GM18870 (cell line): ENCODE measurements around the gene ILKAP.

Source experiments
- ATAC-seq: cut with Tn5 transposase; IDR thresholded peaks from one replicate; pipeline ENCODE4 v1.9.1; 2021; ENCODE audit warnings: moderate library complexity; ENCODE audit not compliant: unreplicated experiment

ILKAP gene

DNA sequence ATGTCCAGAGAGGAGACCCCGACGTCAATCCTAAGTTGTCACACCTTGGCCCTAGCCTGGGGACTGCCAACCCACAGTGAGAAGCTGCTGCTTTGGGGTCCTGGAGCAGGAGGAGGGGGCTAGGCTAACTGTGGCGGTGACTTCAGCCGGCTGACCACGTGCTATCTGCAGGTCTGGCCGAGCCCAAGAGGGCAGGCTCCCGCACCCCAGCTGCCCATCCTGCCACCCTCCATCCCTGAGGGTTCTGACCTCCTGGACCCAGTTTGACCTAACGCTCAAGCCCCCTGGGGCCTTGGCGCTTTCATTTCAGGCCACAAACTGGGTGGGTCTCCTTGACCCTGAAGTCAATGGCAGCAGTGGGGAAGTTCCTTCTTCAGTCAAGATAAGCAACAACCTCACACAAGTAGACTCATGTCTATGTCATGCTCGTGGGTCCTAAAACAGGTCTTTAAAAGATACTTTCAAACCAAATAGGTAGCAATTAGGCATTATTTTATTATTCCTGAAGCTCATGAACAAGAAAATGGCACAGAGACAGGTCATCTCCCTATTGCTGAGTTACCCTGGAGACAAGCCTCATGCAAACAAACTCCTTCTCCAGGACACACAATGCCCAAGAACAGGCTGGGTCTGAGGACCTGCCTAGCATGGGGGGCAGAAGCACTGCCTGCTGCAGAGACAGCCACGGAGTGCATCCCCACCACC lies 34.1 kb upstream of the ILKAP start:
- no peak for ATAC-seq

DNA sequence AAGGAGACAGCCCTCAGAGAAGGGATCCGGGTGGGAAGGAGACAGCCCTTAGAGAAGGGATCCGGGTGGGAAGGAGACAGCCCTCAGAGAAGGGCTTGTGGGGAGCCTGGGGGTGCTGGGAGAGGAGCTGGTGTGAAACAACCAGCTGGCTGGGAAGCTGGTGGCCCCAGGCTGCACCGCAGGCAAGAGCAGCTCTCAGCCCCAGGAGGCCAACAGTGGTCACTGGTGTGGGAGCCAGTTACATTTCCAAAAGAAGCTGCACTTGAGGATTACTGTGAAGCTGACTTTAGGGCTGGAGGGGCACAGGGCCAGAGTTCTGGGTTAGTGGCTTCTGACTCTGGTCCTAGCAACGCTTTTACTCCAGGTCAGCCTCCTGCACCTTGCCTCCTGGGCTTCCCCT lies 33.1 kb upstream of the ILKAP start:
- no peak for ATAC-seq

DNA sequence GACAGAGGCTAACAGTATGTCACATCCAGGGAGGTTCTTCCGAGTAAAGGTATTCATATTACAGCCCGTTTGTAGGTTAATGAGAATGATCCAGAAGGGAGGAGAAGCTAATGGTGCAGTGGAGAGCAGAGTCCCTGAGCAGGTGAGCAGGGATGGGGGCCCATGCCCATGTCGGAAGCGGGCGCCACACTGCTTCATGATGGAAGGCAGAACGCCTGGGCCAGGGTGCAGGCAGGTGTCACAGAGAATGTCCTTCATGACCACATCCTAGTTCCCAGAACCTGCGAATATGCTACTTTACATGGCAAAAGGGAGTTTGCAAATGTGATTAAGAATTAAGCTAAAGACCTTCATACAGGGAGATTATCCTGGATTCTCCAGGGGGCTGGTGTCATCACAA lies 32.4 kb upstream of the ILKAP start:
- ATAC-seq: no peak

DNA sequence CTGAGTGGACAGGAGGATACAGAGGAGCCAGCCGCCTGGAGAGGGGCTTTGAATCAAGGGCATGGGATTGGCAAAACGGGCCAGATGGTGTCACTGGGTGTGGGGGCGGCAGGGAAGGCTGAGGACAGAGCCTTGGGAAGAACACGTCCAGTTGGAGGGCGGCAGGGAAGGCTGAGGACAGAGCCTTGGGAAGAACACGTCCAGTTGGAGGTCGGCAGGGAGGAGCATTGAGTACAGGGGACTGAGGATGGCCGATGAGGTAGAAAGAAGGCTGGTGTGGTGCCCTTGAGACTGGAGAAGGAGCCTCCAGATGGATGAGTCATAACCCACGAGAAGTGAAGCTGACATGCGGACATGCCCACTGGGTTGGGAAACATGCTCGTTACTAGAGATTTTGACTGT lies 31.8 kb upstream of the ILKAP start:
- no peak for ATAC-seq

DNA sequence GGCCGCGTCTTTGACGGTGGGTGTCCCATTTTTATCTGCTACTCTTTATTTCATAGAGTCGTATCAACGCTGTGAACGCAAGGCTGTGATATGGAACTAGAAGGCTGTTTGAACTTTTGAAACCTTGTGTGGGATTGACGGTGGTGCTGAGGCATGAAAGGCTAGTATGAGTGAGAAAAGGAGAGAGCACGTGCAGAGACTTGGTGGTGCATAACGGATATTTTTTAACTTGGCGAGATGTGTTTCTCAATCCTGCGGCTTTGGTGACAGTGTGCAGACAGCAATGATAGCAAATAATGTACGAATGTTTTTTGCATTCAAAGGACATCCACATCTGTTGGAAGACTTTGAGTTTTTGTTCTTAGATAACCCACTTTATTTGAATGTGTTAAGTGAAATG lies 30.1 kb upstream of the ILKAP start:
- ATAC-seq: no peak

DNA sequence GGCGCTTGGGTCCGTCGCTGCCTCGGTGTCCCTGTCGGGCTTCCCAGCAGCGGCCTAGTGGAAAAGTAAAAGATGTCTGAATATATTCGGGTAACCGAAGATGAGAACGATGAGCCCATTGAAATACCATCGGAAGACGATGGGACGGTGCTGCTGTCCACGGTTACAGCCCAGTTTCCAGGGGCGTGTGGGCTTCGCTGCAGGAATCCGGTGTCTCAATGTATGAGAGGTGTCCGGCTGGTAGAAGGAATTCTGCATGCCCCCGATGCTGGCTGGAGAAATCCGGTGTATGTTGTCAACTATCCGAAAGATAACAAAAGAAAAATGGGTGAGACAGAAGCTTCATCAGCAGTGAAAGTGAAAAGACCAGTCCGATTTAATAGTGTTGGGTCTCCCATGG lies 28.3 kb upstream of the ILKAP start:
- no peak for ATAC-seq

DNA sequence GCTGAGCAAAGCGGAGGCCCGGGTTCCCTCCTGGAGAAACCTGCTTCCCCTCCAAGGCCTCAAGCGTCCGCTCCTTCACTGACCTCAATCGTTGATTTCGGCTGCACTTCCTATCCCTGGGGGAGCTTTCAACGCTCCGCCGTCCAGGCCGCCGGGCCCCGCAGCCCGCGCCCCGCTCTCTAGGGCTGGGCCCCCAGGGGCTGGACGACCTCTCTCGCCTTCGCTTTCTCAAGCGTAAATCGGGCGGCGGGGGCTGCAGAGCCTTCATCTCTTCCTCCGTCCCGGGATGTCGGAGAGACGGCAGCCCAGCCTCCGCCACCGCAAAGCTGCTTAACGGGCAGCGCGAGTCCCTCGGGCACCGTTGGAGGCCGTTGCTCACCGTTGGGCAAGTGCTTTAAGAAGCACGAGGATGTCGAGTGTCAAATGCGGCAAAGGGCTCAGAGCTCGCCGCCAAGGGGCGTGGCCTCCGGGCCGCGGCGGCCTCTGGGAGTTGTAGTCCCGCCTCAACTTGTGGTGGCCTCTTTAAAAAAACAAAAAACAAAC lies 27.8 kb upstream of the ILKAP start:
- no peak for ATAC-seq

DNA sequence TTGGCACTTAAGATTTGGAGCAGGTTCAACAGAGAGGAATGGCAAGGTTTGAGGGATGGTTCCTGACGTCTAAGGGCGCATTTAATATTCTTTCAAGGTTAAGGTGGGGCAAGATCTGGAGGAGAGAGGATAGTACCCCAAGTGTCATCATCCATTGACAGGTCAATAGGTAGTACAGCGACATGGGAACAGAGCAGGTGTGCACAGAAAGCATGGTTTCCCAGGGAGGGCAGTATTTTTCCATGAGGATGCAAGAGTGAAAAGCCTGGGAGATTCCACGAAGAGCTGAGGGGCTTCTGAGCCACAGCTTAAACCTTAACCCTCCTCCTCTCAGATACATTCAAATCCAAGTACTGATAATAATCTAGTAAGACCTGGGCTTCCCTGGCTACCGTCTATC lies 27.2 kb upstream of the ILKAP start:
- no peak for ATAC-seq

DNA sequence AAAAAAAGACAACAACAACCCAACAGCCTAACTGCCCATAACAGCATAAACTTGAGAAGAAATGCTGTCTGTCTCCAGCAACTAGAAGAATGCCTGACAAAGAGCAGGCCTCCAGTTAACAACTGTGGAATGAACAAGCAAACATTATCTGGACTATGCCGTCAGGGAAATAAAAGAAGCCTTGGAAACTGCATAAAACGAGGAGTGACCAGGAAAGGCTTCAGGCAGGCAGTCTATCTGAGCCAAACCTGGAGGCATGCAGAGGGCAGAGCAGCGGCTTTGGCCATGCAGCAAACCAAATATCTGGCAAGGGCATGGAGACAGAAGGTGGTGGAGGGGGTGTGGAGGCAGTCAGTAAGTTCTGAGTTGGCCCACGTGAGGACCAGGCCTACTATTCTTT lies 25.2 kb upstream of the ILKAP start:
- ATAC-seq: no peak

DNA sequence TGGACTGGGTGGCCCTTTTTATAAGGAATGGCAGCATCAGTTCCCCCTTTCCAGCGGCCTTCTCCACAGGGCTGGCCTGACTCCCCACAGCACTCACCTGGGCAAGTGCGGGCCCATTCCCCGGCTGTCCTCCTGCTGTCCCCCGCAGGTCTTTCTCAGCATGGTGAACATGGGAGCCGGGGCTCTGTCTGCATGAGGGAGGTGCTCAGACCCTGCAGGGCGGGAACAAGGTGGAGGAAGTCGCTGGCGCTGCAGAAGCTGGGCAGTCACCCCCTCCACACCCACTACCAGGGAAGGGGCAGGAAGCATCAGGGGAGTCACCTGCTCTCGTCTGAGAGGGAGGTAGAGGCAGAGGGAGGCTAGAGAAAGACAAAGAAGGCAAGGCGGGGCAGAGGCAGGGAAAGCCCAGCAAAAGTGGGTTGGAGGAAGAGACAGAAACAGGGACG lies 24.1 kb upstream of the ILKAP start:
- ATAC-seq: no peak

DNA sequence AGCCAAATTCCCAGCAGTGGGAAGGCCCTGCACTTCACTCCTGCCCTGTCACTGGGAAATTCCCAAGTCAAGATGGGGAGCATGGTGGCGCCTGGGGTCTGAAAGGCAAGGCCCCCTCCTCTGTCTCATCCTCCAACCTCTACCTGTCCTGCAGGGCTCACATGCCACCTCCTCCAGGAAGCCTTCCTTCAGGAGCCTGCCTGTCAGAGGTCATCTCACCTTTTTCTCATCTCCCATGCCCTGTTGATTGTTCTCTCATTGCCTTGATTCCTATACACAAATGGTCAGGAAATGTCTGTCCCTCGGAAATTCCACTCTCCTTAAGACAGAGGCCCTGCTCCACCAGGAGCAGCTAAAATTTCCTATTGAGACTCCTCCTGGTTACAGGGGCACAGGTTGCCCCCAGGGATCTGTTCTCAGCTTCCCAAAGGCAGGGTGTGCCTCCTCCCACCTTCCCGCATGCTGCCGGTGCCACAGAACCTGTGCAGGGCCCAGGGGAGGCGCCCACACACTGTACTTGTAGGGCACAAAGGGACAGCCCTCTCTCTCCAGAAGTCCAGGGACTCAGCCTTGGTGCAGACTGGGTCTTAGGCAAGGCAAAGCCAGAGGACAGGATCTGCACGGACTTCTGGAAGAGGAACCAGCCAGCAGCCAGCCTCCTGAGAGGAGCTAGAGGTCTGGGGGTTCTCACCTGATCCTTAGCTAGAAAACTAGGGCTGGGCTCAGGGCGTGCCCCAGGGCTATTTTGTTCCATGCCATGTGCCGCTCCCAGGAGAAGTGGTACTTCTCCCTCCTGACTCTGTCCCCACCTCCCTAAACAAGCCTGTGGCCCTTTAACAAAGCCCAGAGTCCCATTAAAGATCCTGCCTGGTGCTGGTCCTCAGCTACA lies 23.4 kb upstream of the ILKAP start:
- ATAC-seq: no peak

DNA sequence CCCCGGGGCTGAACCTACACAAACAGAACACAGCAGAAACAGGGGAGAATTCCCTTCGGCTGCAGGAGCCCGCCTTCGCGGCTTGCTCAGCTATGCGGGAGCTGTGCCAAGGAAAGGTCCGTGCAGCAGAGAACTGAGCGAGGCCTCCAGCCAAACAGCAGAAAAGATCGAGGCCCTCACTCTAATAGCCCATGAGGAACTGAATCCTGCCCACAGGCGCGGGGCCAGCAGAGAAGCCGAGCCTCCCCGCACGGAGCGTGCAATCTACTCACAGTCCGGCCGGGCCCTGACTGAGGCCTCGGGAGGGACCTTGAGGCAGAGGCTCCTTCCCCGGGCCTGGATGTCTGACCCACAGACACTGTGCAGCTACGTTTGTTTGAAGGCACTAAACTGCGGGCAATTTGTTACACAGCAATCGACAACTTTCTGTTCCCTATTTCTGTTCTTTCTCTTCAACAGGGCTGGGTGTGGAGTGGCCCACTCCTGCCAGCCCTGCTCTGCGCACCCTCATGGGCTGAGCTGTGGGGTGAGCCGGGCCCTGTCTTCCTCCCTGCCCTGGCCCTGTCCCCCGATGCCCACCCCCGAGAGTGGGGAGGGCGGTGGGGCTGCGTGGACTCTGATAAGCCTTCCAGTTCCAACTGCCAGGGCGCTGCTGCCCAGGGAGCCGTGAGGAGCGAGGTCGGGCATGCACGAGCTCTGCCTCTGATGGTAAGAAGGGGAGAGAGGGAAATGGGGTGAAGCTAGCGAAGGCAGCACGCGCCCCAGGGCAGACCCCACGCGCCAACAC lies 22.6 kb upstream of the ILKAP start:
- no peak for ATAC-seq

DNA sequence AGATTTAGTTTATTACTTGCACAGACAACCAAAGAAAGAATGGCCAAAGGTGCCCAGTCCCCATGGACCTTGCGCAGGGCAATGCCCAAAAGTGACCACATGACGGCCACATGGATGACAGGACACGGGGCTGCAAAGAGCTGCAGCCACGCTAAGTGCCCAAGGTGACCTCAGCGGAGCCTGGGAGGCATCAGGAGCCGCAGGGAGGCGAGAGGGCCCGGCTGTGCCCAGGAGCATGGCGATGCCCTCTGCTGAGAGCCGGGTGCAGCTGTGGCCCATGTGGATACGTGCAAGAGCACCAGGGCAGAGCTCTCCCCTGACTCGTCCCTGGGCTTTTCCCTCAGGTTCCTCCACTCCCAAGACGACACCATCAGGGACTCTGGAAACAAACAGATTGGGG lies 21.6 kb upstream of the ILKAP start:
- no peak for ATAC-seq

DNA sequence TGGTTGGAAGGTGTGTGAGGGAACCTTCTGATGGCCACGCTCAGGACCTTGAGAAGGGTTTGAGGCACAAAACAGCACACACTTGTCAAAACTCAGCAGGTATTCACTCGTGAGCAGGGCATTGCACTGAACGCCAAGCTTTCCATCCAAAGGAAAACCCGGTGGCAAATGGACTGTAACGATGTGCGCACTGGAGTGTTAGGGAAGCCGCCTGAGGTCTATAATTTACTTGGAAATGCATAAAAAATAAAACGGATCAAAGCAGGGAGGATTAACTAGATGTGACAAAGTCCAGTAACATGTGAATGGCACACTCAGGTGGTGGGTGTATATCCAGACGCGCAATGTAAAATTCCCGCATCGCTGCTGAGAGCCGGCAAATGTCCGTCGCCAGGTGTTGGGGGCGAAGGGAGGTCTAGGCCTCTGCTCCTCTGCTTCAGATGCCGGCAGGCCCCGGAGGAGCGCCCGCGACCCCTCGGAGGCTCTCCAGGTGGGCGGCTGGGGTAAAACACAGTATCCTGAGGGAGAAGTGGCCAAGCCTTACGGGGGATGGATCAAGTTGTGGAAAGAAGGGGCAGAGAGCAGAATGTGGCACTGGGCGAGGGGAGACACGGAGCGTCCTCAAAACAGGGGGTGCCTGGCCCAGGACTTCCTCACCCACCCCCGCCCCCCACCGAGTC lies 21.0 kb upstream of the ILKAP start:
- ATAC-seq: no peak

DNA sequence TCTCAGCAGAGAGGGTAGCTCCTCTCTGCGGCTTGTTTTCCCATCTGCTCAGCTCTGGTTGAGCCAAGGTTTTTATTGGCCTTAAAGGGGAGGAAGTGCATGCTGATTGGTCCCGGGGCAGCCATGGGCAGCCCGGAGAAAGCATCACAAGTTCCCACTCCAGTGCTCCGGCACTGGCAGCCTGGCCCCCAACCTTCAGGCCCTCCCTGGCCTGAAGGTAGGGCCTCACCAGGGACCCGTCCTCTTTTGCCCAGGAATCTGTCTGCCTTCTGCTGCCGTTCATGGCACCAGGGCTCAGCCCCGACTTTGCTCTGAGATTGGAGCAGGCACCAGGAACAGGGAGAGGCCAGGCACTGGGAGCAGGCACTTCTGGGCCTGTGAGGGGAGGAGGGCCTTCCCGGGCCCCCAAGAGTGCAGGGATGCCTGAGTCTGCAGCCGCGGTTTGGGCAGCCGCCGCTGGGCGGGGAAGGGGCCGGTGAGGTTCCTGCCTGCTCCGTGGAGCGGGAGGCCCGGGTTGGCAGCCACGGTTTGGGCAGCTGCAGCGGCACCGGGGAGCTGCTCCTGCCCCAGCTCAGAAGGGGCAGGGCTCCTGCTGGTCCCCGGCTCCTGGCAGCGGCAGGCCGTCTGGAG lies 17.5 kb upstream of the ILKAP start:
- no peak for ATAC-seq

DNA sequence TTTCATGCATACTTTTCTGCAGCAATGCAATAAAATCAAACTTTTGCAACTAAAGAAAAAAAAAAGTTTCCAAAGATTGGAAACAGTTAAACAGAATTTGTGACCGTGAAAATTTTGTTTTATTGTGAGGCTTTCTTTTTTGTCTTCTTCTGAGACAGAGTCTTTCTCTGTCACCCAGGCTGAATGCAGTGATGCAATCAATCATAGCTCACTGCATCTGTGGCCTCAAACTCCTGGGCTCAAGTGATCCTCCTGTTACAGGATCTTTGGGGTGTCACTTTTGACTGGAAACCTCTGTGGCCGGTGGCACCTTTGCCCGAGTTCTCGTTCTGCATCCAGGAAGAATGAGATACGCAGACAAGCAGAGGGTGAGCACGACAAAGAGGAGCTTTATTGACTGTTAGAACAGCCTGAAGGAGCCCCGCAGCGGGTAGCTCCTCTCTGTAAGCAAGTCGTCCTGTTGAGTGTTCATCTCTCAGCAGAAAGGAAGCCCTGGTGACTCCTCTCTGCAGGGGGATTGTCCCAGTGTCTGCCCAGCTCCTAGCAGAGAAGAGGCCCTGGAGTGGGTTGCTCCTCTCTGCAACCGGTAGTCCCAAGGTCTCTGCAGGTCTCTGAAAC lies 16.9 kb upstream of the ILKAP start:
- no peak for ATAC-seq

DNA sequence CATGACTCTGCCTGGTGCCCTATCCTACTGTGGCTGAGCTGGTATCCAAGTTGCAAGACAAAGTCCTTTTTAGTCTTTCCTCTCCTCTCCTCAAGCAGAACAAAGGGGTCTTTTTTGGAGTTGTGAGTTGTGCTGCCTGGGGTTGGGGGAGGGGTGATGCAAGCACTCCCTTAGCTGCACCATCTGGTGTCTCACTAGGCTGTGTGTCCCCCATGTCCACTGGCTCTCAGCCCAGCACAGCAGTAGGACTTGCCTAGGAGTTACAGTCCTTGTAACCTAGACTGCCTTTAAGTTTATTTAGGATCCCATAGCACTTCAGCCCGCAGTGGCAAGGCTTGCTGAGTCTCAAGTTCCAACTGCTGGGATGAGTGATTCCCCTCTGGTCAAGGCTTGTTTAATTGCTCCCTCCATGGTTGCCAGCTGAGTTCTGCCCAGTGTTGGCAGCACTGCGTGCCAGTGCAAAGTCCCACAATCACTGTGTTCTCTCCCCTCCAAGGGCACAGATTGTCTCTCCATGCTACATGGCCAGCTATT lies 13.2 kb upstream of the ILKAP start:
- no peak for ATAC-seq

DNA sequence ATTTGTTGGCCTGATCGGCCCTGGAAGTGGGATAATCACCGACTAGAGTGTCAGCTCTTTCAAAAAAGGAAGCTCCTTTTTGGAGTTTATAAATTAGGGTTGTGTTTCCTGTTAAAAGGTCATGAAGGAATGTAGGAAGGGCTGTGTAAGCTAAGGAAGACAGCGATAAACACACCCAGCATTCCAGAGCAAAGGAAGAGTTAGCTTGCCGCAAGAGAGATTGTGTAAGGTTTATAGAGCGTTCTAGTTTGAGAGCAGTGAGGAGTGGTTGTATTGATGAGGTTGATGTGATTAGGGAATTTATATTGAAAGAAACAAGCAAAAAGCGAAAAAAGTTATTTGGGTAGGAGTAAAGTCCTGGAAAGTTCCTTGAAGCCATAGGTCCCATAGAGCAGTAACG lies 3.5 kb upstream of the ILKAP start:
- ATAC-seq: no peak

DNA sequence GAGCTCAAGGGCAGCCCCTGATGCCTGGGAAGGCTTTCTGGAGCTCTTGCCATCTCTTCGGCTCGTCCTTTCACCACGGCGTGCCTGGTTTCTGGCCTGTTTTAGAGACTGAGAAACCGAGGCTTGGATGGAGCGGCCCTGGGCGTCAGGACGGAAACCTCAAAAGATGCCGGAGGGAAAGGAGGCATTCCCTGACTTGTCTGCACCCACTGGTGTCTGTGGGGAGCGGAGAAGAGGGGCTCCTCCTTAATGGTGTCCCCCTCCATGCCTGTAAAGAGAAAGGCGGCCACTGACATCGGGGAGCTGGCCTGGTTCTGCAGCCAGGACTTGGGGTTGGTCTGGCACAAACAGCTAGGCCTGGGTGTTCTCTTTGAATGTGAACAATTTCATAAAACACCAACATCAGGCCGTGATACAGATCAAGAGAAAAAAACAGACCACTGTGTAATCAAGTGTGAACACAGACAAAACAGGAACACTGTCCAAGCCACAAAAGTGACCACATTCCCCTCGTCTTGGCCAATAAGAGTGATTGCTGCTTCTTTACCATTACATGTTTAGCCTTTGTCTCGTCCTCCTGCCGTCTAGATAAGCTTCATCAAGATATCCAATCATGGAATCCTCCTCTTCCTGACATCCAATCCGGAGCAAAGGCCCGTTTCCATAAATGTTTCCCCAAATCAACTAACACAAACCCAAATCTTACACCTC lies 633 bp upstream of the ILKAP start:
- peak; percentile 14 for ATAC-seq
